Thyroid gland (tissue), 4 donors: Measurements from ENCODE around the gene SCGB3A1. TPM values are rescaled to one million over a fixed set of nuclear protein-coding genes. Genes with fewer than 3 reads are reported as not detected.

Source experiments
- DNase-seq, 2 donors: peaks; one replicate each; pipeline ENCODE4 v3.0.0-alpha.2; 2019
- H3K27ac ChIP-seq, 3 donors: fragments of 200-600 bp; sonication (generic); 1 replicate in 2 of 3; 2 replicates in 1 of 3; pipeline ENCODE4 v1.5.1; 2016 to 2019; ENCODE audit warnings: mild to moderate bottlenecking in 1 of 3, moderate library complexity in 1 of 3
- H3K27me3 ChIP-seq: fragments of 200-600 bp; sonication (generic); one replicate; pipeline ENCODE4 v1.5.1; 2019
- H3K36me3 ChIP-seq, 2 donors: fragments of 200-600 bp; sonication (generic); one replicate each; pipeline ENCODE4 v1.5.1; 2016 to 2019
- H3K4me1 ChIP-seq, 2 donors: fragments of 200-600 bp; sonication (generic); one replicate each; pipeline ENCODE4 v1.5.1; 2017 to 2019
- H3K4me3 ChIP-seq, 3 donors: fragments of 200-600 bp; sonication (generic); replicated peaks in 1 of 3; 1 replicate in 2 of 3; 2 replicates in 1 of 3; pipeline ENCODE4 v1.5.1; 2016; ENCODE audit warnings: mild to moderate bottlenecking in 1 of 3
- H3K9me3 ChIP-seq: fragments of 200-600 bp; sonication (generic); one replicate; pipeline ENCODE4 v1.5.1; 2017
- POLR2A ChIP-seq, 2 donors: fragments of 450-650 bp; IDR thresholded peaks; one replicate each; pipeline ENCODE4 v1.6.1; 2017; ENCODE audit warnings: antibody characterized with exemption in 2 of 2, mild to moderate bottlenecking in 2 of 2, moderate library complexity in 1 of 2
- WGBS, 2 donors: methylation state at CpG; one replicate each; pipeline ENCODE4 v1.1.5; 2017; 5-methylcytosine and 5-hydroxymethylcytosine counted together
- intact Hi-C: fragments of 100-400 bp; cut with DNase I; formaldehyde crosslinking; loops from one replicate; pipeline ENCODE4 v1.15.1; 2023
- total RNA-seq, 4 donors: library from RNA; depleted of rRNA; stranded (reverse); fragments of >200 nt; gene quantifications; one replicate each; pipeline ENCODE4 v1.2.3, GENCODE V29; 2016
- TF ChIP-seq, protein P1 (sequence below), 6 experiments: fragments of 200-600 bp in 3 of 6; fragments of 450-650 bp in 3 of 6; sonication (generic) in 3 of 6; IDR thresholded peaks; one replicate each; pipeline ENCODE4 v1.5.1; 2016 to 2019; ENCODE audit warnings: antibody characterized with exemption in 6 of 6, mild to moderate bottlenecking in 2 of 6, inconsistent platforms in 1 of 6, moderate library complexity in 1 of 6

SCGB3A1 gene, protein sequence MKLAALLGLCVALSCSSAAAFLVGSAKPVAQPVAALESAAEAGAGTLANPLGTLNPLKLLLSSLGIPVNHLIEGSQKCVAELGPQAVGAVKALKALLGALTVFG
- total RNA-seq: 1 to 10 TPM in 3 of 4 donors, not detected in 1; 1.0 to 8.1 (median 3.5) TPM

DNA sequence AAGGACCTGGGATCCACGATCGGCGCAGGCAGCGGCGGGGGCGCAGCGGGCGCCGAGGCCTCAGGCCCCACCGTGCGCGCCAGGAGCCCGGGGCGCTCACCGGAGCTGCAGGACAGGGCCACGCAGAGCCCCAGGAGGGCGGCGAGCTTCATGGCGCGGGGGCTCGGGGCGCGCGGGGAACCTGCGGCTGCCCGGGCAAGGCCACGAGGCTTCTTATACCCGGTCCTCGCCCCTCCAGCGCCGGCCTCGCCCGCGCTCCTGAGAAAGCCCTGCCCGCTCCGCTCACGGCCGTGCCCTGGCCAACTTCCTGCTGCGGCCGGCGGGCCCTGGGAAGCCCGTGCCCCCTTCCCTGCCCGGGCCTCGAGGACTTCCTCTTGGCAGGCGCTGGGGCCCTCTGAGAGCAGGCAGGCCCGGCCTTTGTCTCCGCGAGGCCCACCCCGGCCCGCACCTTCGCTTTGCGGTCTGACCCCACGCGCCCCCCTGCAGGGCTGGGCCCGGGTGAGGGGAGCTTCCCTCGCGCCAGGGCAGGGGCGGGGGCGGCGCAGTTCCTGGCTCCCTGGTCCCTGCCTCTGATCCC lies at the start of gene SCGB3A1:
Gene SCGB3A1, minus strand, starts transcription at position 189 of the 577 bp plus-strand sequence. Its CDS starts 37 bp downstream, at position 152.
- Histone ChIP-seq H3K4me3 (peak within 1 kb of the TSS in 1 of 3 donors; percentile 16), H3K27ac (no peak within 1 kb of the TSS), H3K4me1 (peaks cover 25 to 37% of the 10 kb centered on the region in 2 donors), H3K9me3 (no peaks in the 10 kb centered on the region), H3K27me3 (no peaks in the 10 kb centered on the region), H3K36me3 (no peaks in the 10 kb centered on the region)
- DNase-seq: no peak
- WGBS, 2 donors: 0 to 33% methylated on average over 3 of the region's 60 CpGs
- TF ChIP-seq POLR2A (IDR thresholded peaks at IDR 0.05): no peak
- TF ChIP-seq, protein P1, sequence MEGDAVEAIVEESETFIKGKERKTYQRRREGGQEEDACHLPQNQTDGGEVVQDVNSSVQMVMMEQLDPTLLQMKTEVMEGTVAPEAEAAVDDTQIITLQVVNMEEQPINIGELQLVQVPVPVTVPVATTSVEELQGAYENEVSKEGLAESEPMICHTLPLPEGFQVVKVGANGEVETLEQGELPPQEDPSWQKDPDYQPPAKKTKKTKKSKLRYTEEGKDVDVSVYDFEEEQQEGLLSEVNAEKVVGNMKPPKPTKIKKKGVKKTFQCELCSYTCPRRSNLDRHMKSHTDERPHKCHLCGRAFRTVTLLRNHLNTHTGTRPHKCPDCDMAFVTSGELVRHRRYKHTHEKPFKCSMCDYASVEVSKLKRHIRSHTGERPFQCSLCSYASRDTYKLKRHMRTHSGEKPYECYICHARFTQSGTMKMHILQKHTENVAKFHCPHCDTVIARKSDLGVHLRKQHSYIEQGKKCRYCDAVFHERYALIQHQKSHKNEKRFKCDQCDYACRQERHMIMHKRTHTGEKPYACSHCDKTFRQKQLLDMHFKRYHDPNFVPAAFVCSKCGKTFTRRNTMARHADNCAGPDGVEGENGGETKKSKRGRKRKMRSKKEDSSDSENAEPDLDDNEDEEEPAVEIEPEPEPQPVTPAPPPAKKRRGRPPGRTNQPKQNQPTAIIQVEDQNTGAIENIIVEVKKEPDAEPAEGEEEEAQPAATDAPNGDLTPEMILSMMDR (IDR thresholded peaks at IDR 0.05): no peak
- intact Hi-C loops: no loop called here

GRCh38 chr5:180640611-180640860 lies 49.2 kb upstream of the SCGB3A1 start:
- DNase-seq: no peak
- TF ChIP-seq, protein P1 (IDR thresholded peaks at IDR 0.05): no peak
- no peak for TF ChIP-seq POLR2A (IDR thresholded peaks at IDR 0.05)
- Histone ChIP-seq H3K4me1 (no peaks in the 10 kb centered on the region), H3K36me3 (no peaks in the 10 kb centered on the region), H3K4me3 (no peak overlapping the region), H3K27me3 (no peaks in the 10 kb centered on the region), H3K27ac (peak overlapping the region in 1 of 3 donors; percentile 17), H3K9me3 (no peaks in the 10 kb centered on the region)
- intact Hi-C loops: no loop called here
- 75 to 81% methylated on average over 6 of the region's 6 CpGs for WGBS, 2 donors

DNA sequence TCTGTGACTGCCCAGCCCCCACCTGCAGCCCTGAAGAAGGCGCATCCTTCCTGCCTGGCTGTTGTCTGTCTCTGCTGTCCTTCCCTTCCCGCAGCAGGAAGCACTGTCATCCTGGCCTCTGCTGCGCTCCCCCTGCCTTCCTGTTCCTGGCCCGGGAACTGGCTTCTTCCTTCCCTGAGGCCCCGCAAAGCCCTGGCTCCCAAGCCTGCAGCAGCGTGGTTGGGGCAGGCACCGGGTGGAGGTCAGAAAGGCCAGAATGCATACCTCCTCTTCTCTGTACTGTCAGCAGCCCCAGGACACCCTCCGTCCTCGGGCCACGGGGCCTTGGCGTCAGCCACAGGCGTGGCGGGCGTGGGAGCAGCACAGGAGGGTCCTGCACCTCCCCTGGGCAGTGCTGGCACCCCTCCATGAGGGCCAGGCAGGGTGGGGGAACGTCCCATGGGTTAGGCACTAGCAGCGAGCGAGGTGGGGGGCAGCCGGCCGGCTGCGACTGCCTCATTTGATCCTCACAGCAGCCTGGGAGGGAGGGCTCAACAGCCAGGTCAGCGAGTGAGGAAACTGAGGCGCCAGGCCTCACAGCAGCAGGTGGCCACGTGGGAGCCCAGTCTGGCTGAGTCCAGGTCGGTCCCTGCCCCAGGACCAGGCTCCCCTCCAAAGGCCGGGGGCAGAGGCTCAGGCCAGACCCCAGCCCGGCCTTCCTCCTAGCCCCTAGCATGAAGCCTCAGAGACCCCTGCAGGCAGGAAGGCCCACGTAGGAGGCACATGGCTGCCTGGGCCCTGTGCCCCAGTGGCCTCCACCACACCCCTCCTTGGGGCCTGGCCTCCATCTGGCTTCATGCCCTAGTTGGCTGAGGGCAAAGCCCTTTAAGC lies 48.7 kb upstream of the SCGB3A1 start:
- Histone ChIP-seq H3K27me3 (no peaks in the 10 kb centered on the region), H3K9me3 (no peaks in the 10 kb centered on the region), H3K36me3 (no peaks in the 10 kb centered on the region), H3K4me1 (no peaks in the 10 kb centered on the region), H3K27ac (no peak overlapping the region), H3K4me3 (no peak overlapping the region)
- WGBS, 2 donors: 76 to 91% methylated on average over 10 to 11 of the region's 27 CpGs
- TF ChIP-seq, protein P1 (IDR thresholded peaks at IDR 0.05): no peak
- no peak for TF ChIP-seq POLR2A (IDR thresholded peaks at IDR 0.05)
- intact Hi-C loops: no loop called here
- peak; percentile 23 to 48 for DNase-seq

DNA sequence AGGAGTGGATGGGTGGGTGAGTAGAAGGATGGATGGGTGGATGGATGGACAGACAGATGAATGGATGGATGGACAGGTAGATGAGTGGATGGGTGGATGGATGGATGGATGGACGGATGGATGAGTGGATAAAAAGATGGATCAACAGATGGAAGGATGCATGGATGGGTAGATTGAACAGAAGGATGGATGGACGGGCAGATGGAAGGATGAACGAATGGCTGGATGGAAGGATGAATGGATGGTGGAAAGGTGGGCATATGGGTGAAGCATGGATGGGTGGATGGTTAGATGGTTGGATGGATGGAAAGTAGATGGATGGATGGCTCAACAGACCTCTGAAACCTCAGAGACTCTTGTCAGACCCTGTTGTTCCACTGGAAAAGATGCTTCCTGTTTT lies 48.0 kb upstream of the SCGB3A1 start:
- 61 to 63% methylated on average over 3 of the region's 3 CpGs for WGBS, 2 donors
- intact Hi-C loops: no loop called here
- DNase-seq: no peak

More for the DNA sequence above, 48.0 kb upstream of the SCGB3A1 start:
- Histone ChIP-seq H3K4me3 (no peak overlapping the region), H3K4me1 (no peaks in the 10 kb centered on the region), H3K27me3 (no peaks in the 10 kb centered on the region), H3K9me3 (no peaks in the 10 kb centered on the region), H3K27ac (no peak overlapping the region), H3K36me3 (no peaks in the 10 kb centered on the region)
- TF ChIP-seq, protein P1 (IDR thresholded peaks at IDR 0.05): no peak
- TF ChIP-seq POLR2A (IDR thresholded peaks at IDR 0.05): no peak
